Stimulated activated CD8-positive, alpha-beta memory T cell treated with anti-CD3 and anti-CD28 coated beads, Interleukin-7, amount 100 ng/mL, for 4 hours (primary cell): ENCODE data around the gene LHFPL3.

Experiments
- DNase-seq, 2 donors: peaks; one replicate each; pipeline ENCODE4 v3.0.0-alpha.2; 2020; ENCODE audit warnings: low read depth in 2 of 2

LHFPL3 gene

GRCh38 chr7:104843198-104843597 is 514.8 kb downstream of the LHFPL3 start:
- DNase-seq = no peak

- DNase-seq = no peak
Measured at GRCh38 chr7:104845557-104845956, 517.2 kb downstream of the LHFPL3 start.

GRCh38 chr7:104846731-104847130 is 518.3 kb downstream of the LHFPL3 start:
- DNase-seq = no peak

GRCh38 chr7:104848138-104848990 is 520.0 kb downstream of the LHFPL3 start:
- no peak for DNase-seq

- DNase-seq = no peak
Measured at GRCh38 chr7:104850374-104850773, 522.0 kb downstream of the LHFPL3 start.

- no peak for DNase-seq
Measured at GRCh38 chr7:104851268-104851667, 522.9 kb downstream of the LHFPL3 start.

GRCh38 chr7:104852386-104852785 is 524.0 kb downstream of the LHFPL3 start:
- DNase-seq = no peak

GRCh38 chr7:104855861-104856260 is 527.5 kb downstream of the LHFPL3 start:
- DNase-seq = no peak

GRCh38 chr7:104857458-104858425 is 529.3 kb downstream of the LHFPL3 start:
- no peak for DNase-seq

GRCh38 chr7:104859754-104860426 is 531.5 kb downstream of the LHFPL3 start:
- DNase-seq = no peak

GRCh38 chr7:104861729-104862390 is 533.5 kb downstream of the LHFPL3 start:
- DNase-seq = no peak

- no peak for DNase-seq
Measured at GRCh38 chr7:104862719-104863118, 534.3 kb downstream of the LHFPL3 start.

- no peak for DNase-seq
Measured at GRCh38 chr7:104873401-104873800, 545.0 kb downstream of the LHFPL3 start.

GRCh38 chr7:104878577-104878976 is 550.2 kb downstream of the LHFPL3 start:
- no peak for DNase-seq

- no peak for DNase-seq
Measured at GRCh38 chr7:104883248-104883717, 554.9 kb downstream of the LHFPL3 start.

- peak; percentile 52 to 56 for DNase-seq
Measured at GRCh38 chr7:104883718-104884452, 555.5 kb downstream of the LHFPL3 start.

GRCh38 chr7:104886651-104887050 is 558.2 kb downstream of the LHFPL3 start:
- no peak for DNase-seq

- DNase-seq = no peak
Measured at GRCh38 chr7:104890216-104890615, 561.8 kb downstream of the LHFPL3 start.

GRCh38 chr7:104891949-104892348 is 563.5 kb downstream of the LHFPL3 start:
- DNase-seq = no peak

- DNase-seq = no peak
Measured at GRCh38 chr7:104894314-104894713, 565.9 kb downstream of the LHFPL3 start.
